Upper lobe of left lung (tissue), 6 donors: ENCODE results near the gene ZCCHC3. TPM values are rescaled to one million over a fixed set of nuclear protein-coding genes. Genes with fewer than 3 reads are reported as not detected.
A peak's percentile ranks its signal among the peaks of the same experiment; 100 is the strongest.

Experiments
- ATAC-seq, 2 donors: fragments of 200-7000 bp; cut with Tn5 transposase; one replicate each; pipeline ENCODE4 v1.9.1; 2022; ENCODE audit warnings: mild to moderate bottlenecking in 2 of 2, moderate library complexity in 2 of 2; ENCODE audit not compliant: low FRiP score in 2 of 2
- DNase-seq, 2 donors: peaks; one replicate each; pipeline ENCODE4 v3.0.0-alpha.2; 2019 to 2020
- H3K27ac ChIP-seq, 4 donors: fragments of 200-600 bp; sonication (generic); one replicate each; pipeline ENCODE4 v1.5.1; 2016 to 2019
- H3K27me3 ChIP-seq, 4 donors: fragments of 200-600 bp; sonication (generic); one replicate each; pipeline ENCODE4 v1.5.1; 2017 to 2019
- H3K36me3 ChIP-seq, 4 donors: fragments of 200-600 bp; sonication (generic); one replicate each; pipeline ENCODE4 v1.5.1; 2016 to 2019
- H3K4me1 ChIP-seq, 4 donors: fragments of 200-600 bp; sonication (generic); one replicate each; pipeline ENCODE4 v1.5.1; 2018 to 2019
- H3K4me3 ChIP-seq, 4 donors: fragments of 200-600 bp; sonication (generic); one replicate each; pipeline ENCODE4 v1.5.1; 2017 to 2019; ENCODE audit warnings: mild to moderate bottlenecking in 2 of 4, moderate library complexity in 1 of 4
- H3K9me3 ChIP-seq, 4 donors: fragments of 200-600 bp; sonication (generic); one replicate each; pipeline ENCODE4 v1.5.1; 2018 to 2019
- CTCF ChIP-seq, 6 experiments: fragments of 450-650 bp in 4 of 6; fragments of 200-600 bp in 2 of 6; sonication (generic) in 2 of 6; IDR thresholded peaks; one replicate each; pipeline ENCODE4 v1.5.1; 2016 to 2019; ENCODE audit warnings: antibody characterized with exemption in 6 of 6
- EP300 ChIP-seq, 4 donors: sonication (generic); formaldehyde crosslinking; IDR thresholded peaks; one replicate each; pipeline ENCODE4 v1.5.1; 2017; ENCODE audit warnings: antibody characterized with exemption in 4 of 4, control low read depth in 2 of 4
- POLR2A ChIP-seq, 4 donors: fragments of 450-650 bp; IDR thresholded peaks; one replicate each; pipeline ENCODE4 v1.5.1; 2016 to 2017; ENCODE audit warnings: antibody characterized with exemption in 4 of 4, mild to moderate bottlenecking in 2 of 4
- POLR2AphosphoS5 ChIP-seq, 2 donors: sonication (generic); formaldehyde crosslinking; IDR thresholded peaks; one replicate each; pipeline ENCODE4 v1.5.1; 2017; ENCODE audit warnings: antibody characterized with exemption in 2 of 2
- WGBS, 2 donors: methylation state at CpG; one replicate each; pipeline ENCODE4 v1.1.5; 2017 to 2018; 5-methylcytosine and 5-hydroxymethylcytosine counted together
- total RNA-seq, 6 donors: library from RNA; depleted of rRNA in 4 of 6; stranded (reverse); fragments of >200 nt in 4 of 6; gene quantifications; one replicate each; pipeline versions ENCODE4 v1.1.0 to v1.2.1, GENCODE V29; 2016 to 2021
- donor health status: DM: no; HTN: no; CAD: no; lungs with moderate emphysema.
- donor health status: DM: no; HTN: yes; CAD: no; lungs with severe emphysema.

Gene ZCCHC3
- total RNA-seq, 6 donors from 2014 or later: 14.2 to 18.5 (median 17.3) TPM

DNA sequence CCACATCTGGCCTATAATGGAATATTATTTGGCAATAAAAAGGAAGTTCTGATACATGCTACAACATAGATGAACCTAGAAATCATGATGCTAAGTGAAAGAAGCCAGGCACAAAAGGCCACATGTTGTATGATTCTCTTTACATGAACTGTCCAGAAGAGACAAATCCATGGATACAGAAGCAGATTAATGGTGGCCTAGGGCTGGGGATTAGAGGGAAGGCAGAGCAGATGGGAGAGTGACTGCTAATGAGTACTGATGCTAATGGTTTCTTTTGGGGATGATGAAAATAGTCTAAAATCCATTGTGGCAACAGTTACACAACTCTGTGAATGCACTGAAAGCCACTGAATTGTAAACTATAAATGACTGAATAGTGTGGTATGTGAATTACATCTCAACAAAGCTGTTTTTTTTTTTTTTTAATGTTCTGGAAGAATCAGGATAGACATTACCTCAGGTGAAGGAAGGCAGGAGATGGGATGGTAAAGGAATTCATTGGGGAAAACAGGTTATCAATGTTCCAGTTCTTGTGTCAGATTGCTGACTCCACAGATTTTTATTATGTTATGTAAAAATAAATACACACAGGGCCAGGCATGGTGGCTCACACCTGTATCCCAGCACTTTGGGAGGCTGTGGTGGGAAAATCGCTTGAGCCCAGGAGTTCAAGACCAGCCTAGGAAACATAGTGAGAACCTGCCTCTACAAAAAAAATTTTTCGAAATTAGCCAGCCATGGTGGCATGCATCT is 19.1 kb downstream of the ZCCHC3 start:
- Histone ChIP-seq H3K4me1 (no peaks in the 10 kb centered on the region), H3K4me3 (no peak overlapping the region), H3K9me3 (no peaks in the 10 kb centered on the region), H3K27ac (no peak overlapping the region), H3K36me3 (no peaks in the 10 kb centered on the region), H3K27me3 (no peaks in the 10 kb centered on the region)
- ATAC-seq (no peak), DNase-seq (no peak)
- no peak for TF ChIP-seq CTCF (IDR thresholded peaks at IDR 0.05)
- no peak for TF ChIP-seq POLR2AphosphoS5 (IDR thresholded peaks at IDR 0.05)
- TF ChIP-seq EP300 (IDR thresholded peaks at IDR 0.05): no peak
- TF ChIP-seq POLR2A (IDR thresholded peaks at IDR 0.05): no peak
- 80 to 93% methylated on average over 2 of the region's 2 CpGs for WGBS, 2 donors

GRCh38 chr20:324177-325044 is 27.0 kb downstream of the ZCCHC3 start:
- H3K4me3 ChIP-seq: peak overlapping the region; percentile 73 to 94 (median 89)
- peaks cover 21 to 54% (median 28%) of the 10 kb centered on the region in 4 donors for H3K4me1 ChIP-seq
- WGBS, 2 donors: 0 to 1% methylated on average over 18 to 53 of the region's 69 CpGs
- peak; percentile 90 to 93 for ATAC-seq
- H3K9me3 ChIP-seq: no peaks in the 10 kb centered on the region
- TF ChIP-seq POLR2A (IDR thresholded peaks at IDR 0.05) (peak in 2 of 4 donors; percentile 21 to 71), EP300 (IDR thresholded peaks at IDR 0.05) (peak in 1 of 4 donors; percentile 12), POLR2AphosphoS5 (IDR thresholded peaks at IDR 0.05) (peak; percentile 80 to 92), CTCF (IDR thresholded peaks at IDR 0.05) (peak; percentile 9 to 68 (median 37))
- H3K36me3 ChIP-seq: no peaks in the 10 kb centered on the region
- peak overlapping the region; percentile 88 to 96 (median 90) for H3K27ac ChIP-seq
- H3K27me3 ChIP-seq: peaks cover 0 to 5% (median 0%) of the 10 kb centered on the region in 4 donors
- peak; percentile 94 to 99 for DNase-seq

DNA sequence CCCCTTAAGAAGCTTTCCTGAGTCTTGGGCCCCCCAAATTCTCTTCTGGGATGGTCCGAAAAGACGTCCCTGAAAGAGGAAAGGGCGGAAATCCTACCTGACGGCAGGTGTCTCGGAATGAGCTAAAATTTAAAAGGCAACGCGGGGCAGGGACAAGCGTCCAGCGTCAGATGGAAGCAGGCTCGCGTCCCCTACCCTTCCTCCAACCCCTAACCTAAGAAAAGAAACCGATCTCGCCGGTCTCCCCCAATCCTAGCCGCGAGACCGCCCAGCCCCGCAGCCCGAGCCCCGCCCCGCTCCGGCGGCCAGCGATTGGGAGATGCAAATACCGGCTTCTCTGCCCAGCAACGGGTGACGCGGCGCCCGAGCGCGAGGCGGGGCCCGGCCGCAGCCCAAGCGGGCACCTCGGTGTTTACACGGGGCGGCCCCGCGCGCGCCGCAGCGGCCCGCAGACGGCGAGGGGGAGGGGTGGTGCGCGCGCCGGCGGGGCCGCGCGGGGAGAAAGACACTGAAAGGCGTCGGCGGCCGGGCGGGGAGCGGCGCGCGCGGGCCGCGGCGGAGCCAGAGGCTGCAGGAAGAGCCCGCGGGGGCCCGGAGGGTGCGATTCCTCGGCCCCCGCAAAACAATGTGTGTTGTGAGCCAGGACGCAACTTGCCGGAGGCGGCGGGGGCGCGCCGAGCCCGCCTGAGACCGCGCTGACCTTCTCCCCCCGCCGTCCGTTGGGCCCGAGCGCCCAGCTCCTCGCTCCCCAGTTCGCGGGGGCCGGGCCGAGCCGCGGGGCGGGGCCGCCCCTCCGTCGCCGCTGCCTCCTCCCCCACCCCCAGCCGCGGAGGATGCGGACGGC is 27.9 kb downstream of the ZCCHC3 start, which contains the start of gene SOX12:
SOX12 (plus strand) TSS at position 508 of the 844 bp plus-strand sequence. CDS start 373 bp downstream, outside the sequence.
- no peak for TF ChIP-seq EP300 (IDR thresholded peaks at IDR 0.05)
- TF ChIP-seq POLR2A (IDR thresholded peaks at IDR 0.05): peak in 2 of 4 donors; percentile 29 to 33
- TF ChIP-seq CTCF (IDR thresholded peaks at IDR 0.05): peak in 1 of 6 experiments; percentile 10
- TF ChIP-seq POLR2AphosphoS5 (IDR thresholded peaks at IDR 0.05): peak; percentile 26 to 82
- peak within 1 kb of the TSS; percentile 88 to 96 (median 90) for H3K27ac ChIP-seq
- peak; percentile 89 to 92 for ATAC-seq
- no peaks in the 10 kb centered on the region for H3K9me3 ChIP-seq
- 0 to 1% methylated on average over 28 to 61 of the region's 106 CpGs for WGBS, 2 donors
- peaks cover 27 to 63% (median 36%) of the 10 kb centered on the region in 4 donors for H3K4me1 ChIP-seq
- H3K27me3 ChIP-seq: peaks cover 0 to 5% (median 0%) of the 10 kb centered on the region in 4 donors
- DNase-seq: peak; percentile 99 to 100
- peak within 1 kb of the TSS; percentile 73 to 94 (median 89) for H3K4me3 ChIP-seq
- no peaks in the 10 kb centered on the region for H3K36me3 ChIP-seq

DNA sequence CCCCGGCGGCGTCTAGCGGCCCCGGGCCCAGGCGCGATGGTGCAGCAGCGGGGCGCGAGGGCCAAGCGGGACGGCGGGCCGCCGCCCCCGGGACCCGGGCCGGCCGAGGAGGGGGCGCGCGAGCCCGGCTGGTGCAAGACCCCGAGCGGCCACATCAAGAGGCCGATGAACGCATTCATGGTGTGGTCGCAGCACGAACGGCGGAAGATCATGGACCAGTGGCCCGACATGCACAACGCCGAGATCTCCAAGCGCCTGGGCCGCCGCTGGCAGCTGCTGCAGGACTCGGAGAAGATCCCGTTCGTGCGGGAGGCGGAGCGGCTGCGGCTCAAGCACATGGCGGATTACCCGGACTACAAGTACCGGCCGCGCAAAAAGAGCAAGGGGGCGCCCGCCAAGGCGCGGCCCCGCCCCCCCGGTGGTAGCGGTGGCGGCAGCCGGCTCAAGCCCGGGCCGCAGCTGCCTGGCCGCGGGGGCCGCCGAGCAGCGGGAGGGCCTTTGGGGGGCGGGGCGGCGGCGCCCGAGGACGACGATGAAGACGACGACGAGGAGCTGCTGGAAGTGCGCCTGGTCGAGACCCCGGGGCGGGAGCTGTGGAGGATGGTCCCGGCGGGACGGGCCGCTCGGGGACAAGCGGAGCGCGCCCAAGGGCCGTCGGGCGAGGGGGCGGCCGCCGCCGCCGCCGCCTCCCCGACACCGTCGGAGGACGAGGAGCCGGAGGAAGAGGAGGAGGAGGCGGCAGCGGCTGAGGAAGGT is 28.7 kb downstream of the ZCCHC3 start:
- peak; percentile 53 to 93 for DNase-seq
- peak in 1 of 2 donors; percentile 16 for ATAC-seq
- TF ChIP-seq POLR2A (IDR thresholded peaks at IDR 0.05) (no peak), EP300 (IDR thresholded peaks at IDR 0.05) (no peak), POLR2AphosphoS5 (IDR thresholded peaks at IDR 0.05) (no peak), CTCF (IDR thresholded peaks at IDR 0.05) (no peak)

More for the DNA sequence above, 28.7 kb downstream of the ZCCHC3 start:
- H3K27me3 ChIP-seq: peaks cover 0 to 5% (median 0%) of the 10 kb centered on the region in 4 donors
- H3K4me3 ChIP-seq: peak overlapping the region; percentile 62 to 94 (median 89)
- H3K36me3 ChIP-seq: no peaks in the 10 kb centered on the region
- H3K9me3 ChIP-seq: no peaks in the 10 kb centered on the region
- H3K4me1 ChIP-seq: peaks cover 30 to 66% (median 39%) of the 10 kb centered on the region in 4 donors
- 1 to 2% methylated on average over 19 to 31 of the region's 103 CpGs for WGBS, 2 donors
- peak overlapping the region; percentile 78 to 96 (median 90) for H3K27ac ChIP-seq
